KMS-11 (cell line): Measurements from ENCODE around the gene UBXN4.

ENCODE experiments used
- H2AFZ ChIP-seq: fragments of 200-600 bp; sonication (generic); 2 replicates; pipeline ENCODE4 v1.6.1; 2016; ENCODE audit warnings: antibody characterized with exemption, mixed run types, low read depth
- H3K27ac ChIP-seq: fragments of 200-600 bp; sonication (generic); 2 replicates; pipeline ENCODE4 v1.6.1; 2016; ENCODE audit warnings: mild to moderate bottlenecking, mixed run types
- H3K27me3 ChIP-seq: fragments of 200-600 bp; sonication (generic); 2 replicates; pipeline ENCODE4 v1.6.1; 2017; ENCODE audit warnings: mild to moderate bottlenecking, low read depth, mixed run types, moderate library complexity; ENCODE audit not compliant: insufficient read depth
- H3K36me3 ChIP-seq: fragments of 200-600 bp; sonication (generic); 2 replicates; pipeline ENCODE4 v1.6.1; 2017; ENCODE audit warnings: mild to moderate bottlenecking, mixed run types; ENCODE audit not compliant: insufficient read depth
- H3K4me1 ChIP-seq: fragments of 200-600 bp; sonication (generic); 2 replicates; pipeline ENCODE4 v1.6.1; 2016; ENCODE audit warnings: mild to moderate bottlenecking, low read depth, mixed run types; ENCODE audit not compliant: poor library complexity, severe bottlenecking
- H3K4me2 ChIP-seq: fragments of 200-600 bp; sonication (generic); 2 replicates; pipeline ENCODE4 v1.7.0; 2016; ENCODE audit warnings: mild to moderate bottlenecking, mixed run types
- H3K4me3 ChIP-seq: fragments of 200-600 bp; sonication (generic); IDR thresholded peaks from 2 replicates; pipeline ENCODE4 v1.6.1; 2017; ENCODE audit warnings: low read depth, low read length, mixed read lengths; ENCODE audit not compliant: insufficient read depth
- H3K79me2 ChIP-seq: fragments of 200-600 bp; sonication (generic); 2 replicates; pipeline ENCODE4 v1.6.1; 2016; ENCODE audit warnings: low read depth, mixed run types; ENCODE audit not compliant: insufficient read depth
- H3K9ac ChIP-seq: fragments of 200-600 bp; sonication (generic); 2 replicates; pipeline ENCODE4 v1.6.1; 2016; ENCODE audit warnings: mild to moderate bottlenecking, mixed run types
- H4K20me1 ChIP-seq: fragments of 200-600 bp; sonication (generic); 2 replicates; pipeline ENCODE4 v1.6.1; 2016; ENCODE audit warnings: mild to moderate bottlenecking, mixed run types; ENCODE audit not compliant: insufficient read depth
- CTCF ChIP-seq: fragments of 200-600 bp; sonication (generic); conservative IDR thresholded peaks from 2 replicates; pipeline ENCODE4 v1.6.1; 2017; ENCODE audit warnings: low read depth, mild to moderate bottlenecking, antibody characterized with exemption, low read length, moderate library complexity, mixed read lengths

UBXN4 gene

DNA sequence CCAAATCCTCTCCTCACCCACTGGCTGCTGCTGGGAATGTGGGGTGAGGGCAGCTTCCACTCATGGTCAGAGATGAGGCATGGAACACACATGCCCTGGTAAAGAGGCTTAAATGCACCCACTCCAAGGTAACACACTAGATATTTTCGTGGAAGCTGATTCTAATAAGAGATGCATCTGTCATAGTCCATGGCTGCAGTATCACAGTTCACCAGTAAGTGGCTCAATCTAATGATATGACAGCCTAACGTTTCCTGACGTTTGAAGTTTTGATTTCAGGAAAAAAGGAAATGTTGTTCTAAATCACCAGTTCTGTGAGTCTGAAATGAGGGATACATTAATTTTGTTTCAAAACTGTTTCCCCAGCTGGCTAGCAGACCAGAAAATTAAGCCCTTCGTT lies 57.1 kb downstream of the UBXN4 start:
- Histone ChIP-seq H4K20me1 (no peaks in the 10 kb centered on the region), H3K4me2 (no peak overlapping the region), H3K36me3 (no peaks in the 10 kb centered on the region), H3K4me1 (no peaks in the 10 kb centered on the region), H3K27me3 (no peaks in the 10 kb centered on the region), H3K27ac (no peak overlapping the region), H3K4me3 (no peak overlapping the region), H3K9ac (no peak overlapping the region), H2AFZ (no peak overlapping the region), H3K79me2 (no peaks in the 10 kb centered on the region)
- no peak for TF ChIP-seq CTCF

- Histone ChIP-seq H3K36me3 (no peaks in the 10 kb centered on the region), H3K4me2 (no peak overlapping the region), H3K27ac (no peak overlapping the region), H4K20me1 (no peaks in the 10 kb centered on the region), H3K9ac (no peak overlapping the region), H3K27me3 (no peaks in the 10 kb centered on the region), H3K4me3 (no peak overlapping the region), H3K79me2 (no peaks in the 10 kb centered on the region), H3K4me1 (no peaks in the 10 kb centered on the region), H2AFZ (no peak overlapping the region)
- TF ChIP-seq CTCF, result no peak
Observed at GRCh38 chr2:135799738-135800137, 58.1 kb downstream of the UBXN4 start.

DNA sequence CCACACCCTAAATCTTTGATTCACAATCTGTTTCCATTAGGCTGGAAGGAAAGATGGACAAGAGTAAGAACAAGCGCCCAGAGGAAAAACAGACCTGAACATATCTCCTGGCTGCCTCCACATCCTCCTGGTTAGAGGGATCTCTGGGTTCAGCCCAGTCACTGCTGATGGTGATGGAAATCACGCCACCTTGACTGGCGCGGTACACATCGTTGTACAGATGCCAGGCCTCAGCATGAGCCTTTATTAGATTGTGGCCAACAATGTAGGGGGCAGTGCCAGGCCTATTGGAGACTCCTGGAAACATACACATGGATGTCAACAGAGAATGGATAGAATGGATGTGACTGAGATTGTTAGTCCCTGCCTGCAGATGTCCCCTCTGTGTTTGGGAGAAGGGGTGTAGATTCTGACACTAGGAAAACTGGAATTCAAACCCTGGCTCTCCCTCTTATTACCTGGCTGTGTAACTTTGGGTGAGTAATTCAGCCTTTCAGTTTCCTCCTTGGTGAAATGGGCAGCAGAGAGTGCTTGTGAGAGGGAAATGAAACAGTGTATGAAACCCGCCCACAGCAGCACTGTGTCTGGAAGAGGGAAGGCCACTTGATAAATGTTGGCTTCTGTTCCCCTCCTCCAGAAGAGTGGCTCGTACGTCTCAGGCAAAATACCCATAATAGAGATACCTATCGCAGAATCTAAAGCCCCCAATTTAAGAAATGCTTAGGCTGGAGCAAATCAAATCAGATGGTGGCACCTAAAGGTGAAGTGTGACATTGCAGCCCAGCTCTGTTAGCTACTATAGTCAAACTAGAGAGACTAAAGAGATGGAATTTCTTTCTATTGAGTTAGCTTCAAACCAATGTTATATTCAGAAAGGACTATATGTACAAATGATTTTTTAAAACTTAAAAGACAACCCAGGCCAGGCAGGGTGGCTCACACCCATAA lies 59.1 kb downstream of the UBXN4 start:
- H3K4me3 ChIP-seq, result no peak overlapping the region
- no peak overlapping the region for H3K9ac ChIP-seq
- no peak overlapping the region for H3K4me2 ChIP-seq
- H3K79me2 ChIP-seq, result no peaks in the 10 kb centered on the region
- H3K4me1 ChIP-seq, result no peaks in the 10 kb centered on the region
- H2AFZ ChIP-seq, result no peak overlapping the region
- H3K27ac ChIP-seq, result no peak overlapping the region
- no peaks in the 10 kb centered on the region for H3K27me3 ChIP-seq
- H4K20me1 ChIP-seq, result no peaks in the 10 kb centered on the region
- H3K36me3 ChIP-seq, result no peaks in the 10 kb centered on the region
- TF ChIP-seq CTCF, result no peak

GRCh38 chr2:135802350-135802749 lies 60.7 kb downstream of the UBXN4 start:
- Histone ChIP-seq H2AFZ (no peak overlapping the region), H3K27me3 (no peaks in the 10 kb centered on the region), H3K4me2 (no peak overlapping the region), H3K27ac (no peak overlapping the region), H3K4me3 (no peak overlapping the region), H3K4me1 (no peaks in the 10 kb centered on the region), H3K36me3 (no peaks in the 10 kb centered on the region), H3K9ac (no peak overlapping the region), H4K20me1 (no peaks in the 10 kb centered on the region), H3K79me2 (no peaks in the 10 kb centered on the region)
- TF ChIP-seq CTCF, result no peak
